ENCODE measurements around the gene KHDC4.
"Not testable (repeated sequence)": the region's sequence is repeated elsewhere in the genome, so short reads cannot be mapped to it uniquely, and the experiment has no call there.

Gene KHDC4

GRCh38 chr1:155913969-155914757 lies 20.1 kb downstream of the KHDC4 start:
- no peak overlapping the region for H3K4me3 ChIP-seq (ENCODE audit: low read length)
- no peak for TF ChIP-seq ZNF274 (IDR thresholded peaks at IDR 0.05; ENCODE audit: low read depth, low read length)

DNA sequence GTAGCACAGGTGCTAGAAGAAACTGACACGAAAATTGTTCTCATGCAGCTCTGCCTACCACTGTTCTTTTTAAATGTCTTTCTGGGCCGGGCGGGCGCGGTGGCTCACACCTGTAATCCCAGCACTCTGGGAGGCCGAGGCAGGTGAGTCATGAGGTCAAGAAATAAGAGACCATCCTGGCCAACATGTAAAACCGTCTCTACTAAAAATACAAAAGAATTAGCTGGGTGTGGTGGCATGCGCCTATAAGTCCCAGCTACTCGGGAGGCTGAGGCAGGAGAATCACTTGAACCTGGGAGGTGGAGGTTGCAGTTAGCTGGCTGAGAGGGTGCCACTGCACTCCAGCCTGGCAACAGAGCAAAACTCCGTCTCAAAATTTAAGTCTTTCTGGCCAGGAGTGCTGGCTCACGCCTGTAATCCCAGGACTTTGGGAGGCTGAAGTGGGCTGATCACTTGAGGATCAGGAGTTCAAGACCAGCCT lies 22.1 kb downstream of the KHDC4 start:
- H3K4me3 ChIP-seq (ENCODE audit: low read length): no peak overlapping the region

GRCh38 chr1:155911156-155912055 lies 22.8 kb downstream of the KHDC4 start, which contains the start of gene RIT1:
TSS of gene RIT1 (minus strand) at chr1:155911349. CDS start at chr1:155910761, 588 bp downstream.
- H3K4me3 ChIP-seq (ENCODE audit: low read length): peak within 1 kb of the TSS; percentile 91
- TF ChIP-seq ZNF274 (IDR thresholded peaks at IDR 0.05; ENCODE audit: low read depth, low read length): no peak

More for the DNA sequence above, 22.1 kb downstream of the KHDC4 start:
- TF ChIP-seq ZNF274 (IDR thresholded peaks at IDR 0.05; ENCODE audit: low read depth, low read length): no peak

DNA sequence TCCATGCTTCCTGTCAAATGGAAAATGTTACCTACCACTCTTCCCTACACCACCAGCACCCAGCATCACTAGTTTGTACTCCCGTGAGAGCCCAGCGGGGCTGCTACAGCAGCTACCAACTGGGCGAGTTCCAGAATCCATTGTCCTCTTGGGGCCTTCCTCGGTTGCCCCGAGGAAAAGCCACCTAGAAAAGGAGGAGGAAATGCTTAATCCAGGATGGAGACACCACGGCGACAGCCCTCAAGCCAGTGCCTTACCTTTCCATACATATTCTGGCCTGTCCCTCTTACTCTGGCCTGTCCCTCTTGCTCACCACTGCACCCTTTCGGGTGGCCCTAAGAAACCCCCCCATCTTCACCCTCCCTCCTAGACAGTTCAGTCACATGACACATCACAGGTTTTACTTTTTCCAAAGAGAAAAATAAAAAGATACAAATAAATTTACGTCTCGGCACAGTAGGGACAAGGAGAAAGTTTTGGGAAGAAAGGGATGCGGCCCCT lies 23.5 kb downstream of the KHDC4 start:
- no peak for TF ChIP-seq ZNF274 (IDR thresholded peaks at IDR 0.05; ENCODE audit: low read depth, low read length)
- H3K4me3 ChIP-seq (ENCODE audit: low read length): peak overlapping the region; percentile 91

DNA sequence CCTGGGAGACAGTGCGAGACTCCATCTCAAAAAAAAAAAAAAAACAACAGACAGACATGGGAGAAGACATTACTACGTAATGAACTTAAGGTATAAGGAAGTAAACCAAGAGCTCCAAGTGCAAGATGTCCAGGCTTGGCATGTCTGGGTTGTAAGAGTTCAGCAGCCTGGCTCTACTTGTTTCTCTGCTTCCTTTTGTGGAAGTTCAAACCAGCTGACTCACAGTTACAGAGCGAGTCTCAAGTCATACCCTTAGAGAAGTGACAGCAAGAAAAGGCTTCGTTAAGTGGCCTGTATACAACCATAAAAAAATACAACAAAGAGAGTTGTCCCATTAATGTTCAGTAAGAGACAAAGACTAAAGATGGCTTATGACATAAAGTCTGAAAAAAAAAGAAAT lies 24.3 kb downstream of the KHDC4 start:
- TF ChIP-seq ZNF274 (IDR thresholded peaks at IDR 0.05; ENCODE audit: low read depth, low read length): no peak
- peak overlapping the region; percentile 91 for H3K4me3 ChIP-seq (ENCODE audit: low read length)

- TF ChIP-seq ZNF274 (IDR thresholded peaks at IDR 0.05; ENCODE audit: low read depth, low read length): no peak
- H3K4me3 ChIP-seq (ENCODE audit: low read length): no peak overlapping the region
Observed at GRCh38 chr1:155904261-155904660, 30.0 kb downstream of the KHDC4 start.

DNA sequence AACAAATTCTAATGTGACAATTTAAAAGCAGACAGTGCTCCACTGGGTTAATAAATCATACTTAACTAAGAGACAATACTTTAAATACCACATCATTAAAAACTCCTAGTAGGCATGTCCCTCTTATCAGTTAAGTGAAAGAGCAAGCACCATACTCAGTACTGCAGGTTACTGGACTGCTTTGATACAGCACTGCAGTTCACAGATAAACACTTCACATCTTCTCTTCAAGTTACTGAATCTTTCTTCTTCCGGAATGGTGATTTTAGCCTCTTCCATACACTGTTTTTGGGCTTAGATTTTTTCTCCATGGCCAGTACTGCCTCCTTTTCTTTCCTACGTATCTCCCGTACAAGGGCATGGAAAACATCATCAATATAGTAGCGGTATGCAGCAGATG lies 34.1 kb downstream of the KHDC4 start:
- H3K4me3 ChIP-seq (ENCODE audit: low read length): no peak overlapping the region
- TF ChIP-seq ZNF274 (IDR thresholded peaks at IDR 0.05; ENCODE audit: low read depth, low read length): no peak

DNA sequence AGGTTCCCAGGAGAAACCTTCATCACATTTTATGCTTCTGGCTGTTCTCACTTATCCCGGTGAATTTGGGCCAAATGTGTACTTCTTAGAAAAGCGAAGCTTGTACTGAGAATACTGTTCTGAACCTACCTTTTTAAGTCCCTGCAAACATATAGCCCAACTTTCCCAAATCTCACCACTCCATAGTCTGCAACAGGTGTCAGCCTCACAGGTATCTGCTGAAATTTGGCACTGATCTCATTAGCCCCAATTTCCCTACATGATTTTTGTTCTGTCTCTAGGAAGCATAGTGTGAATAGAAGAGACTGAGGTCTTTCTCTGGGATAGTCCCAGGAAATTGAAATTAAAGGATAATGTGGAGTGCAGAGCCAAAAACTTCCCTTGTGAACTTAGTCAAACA lies 34.5 kb downstream of the KHDC4 start:
- TF ChIP-seq ZNF274 (IDR thresholded peaks at IDR 0.05; ENCODE audit: low read depth, low read length): no peak
- no peak overlapping the region for H3K4me3 ChIP-seq (ENCODE audit: low read length)

- no peak for TF ChIP-seq ZNF274 (IDR thresholded peaks at IDR 0.05; ENCODE audit: low read depth, low read length)
- H3K4me3 ChIP-seq (ENCODE audit: low read length): no peak overlapping the region
Observed at GRCh38 chr1:155898888-155899287, 35.3 kb downstream of the KHDC4 start.

- no peak overlapping the region for H3K4me3 ChIP-seq (ENCODE audit: low read length)
- no peak for TF ChIP-seq ZNF274 (IDR thresholded peaks at IDR 0.05; ENCODE audit: low read depth, low read length)
Observed at GRCh38 chr1:155897746-155898145, 36.5 kb downstream of the KHDC4 start.

DNA sequence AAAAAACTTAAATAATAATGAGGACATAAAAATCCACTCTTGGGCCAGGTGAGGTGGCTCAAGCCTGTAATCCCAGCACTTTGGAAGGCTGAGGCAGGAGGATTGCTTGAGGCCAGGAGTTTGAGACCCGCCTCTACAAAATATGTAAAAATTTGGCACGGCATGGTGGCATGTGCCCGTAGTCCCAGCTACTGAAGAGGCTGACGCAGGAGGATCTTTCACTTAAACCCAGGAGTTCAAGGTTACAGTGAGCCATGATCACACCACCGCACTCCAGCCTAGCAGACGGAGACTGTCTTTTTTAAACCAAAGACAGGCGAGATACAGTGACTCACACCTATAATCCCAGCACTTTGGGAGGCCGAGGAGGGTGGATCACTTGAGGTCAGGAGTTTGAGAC lies 37.7 kb downstream of the KHDC4 start:
- not testable (repeated sequence) for H3K4me3 ChIP-seq (ENCODE audit: low read length)

DNA sequence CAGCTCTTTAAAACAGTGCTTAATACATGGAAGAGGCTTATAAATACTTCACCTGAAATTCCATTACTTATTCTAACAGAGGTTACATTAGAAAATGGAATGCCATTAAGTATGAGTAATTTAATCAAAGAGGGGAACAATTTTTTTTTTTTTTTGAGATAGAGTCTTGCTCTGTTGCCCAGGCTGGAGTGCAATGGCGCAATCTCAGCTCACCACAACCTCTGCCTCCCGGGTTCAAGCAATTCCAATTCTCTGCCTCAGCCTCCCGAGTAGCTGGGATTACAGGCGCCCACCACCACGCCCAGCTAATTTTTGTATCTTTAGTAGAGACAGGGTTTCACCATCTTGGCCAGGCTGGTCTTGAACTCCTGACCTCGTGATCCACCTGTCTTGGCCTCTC lies 38.6 kb downstream of the KHDC4 start:
- H3K4me3 ChIP-seq (ENCODE audit: low read length): not testable (repeated sequence)

GRCh38 chr1:155893389-155894142 lies 40.6 kb downstream of the KHDC4 start:
- no peak overlapping the region for H3K4me3 ChIP-seq (ENCODE audit: low read length)
- TF ChIP-seq ZNF274 (IDR thresholded peaks at IDR 0.05; ENCODE audit: low read depth, low read length): no peak

DNA sequence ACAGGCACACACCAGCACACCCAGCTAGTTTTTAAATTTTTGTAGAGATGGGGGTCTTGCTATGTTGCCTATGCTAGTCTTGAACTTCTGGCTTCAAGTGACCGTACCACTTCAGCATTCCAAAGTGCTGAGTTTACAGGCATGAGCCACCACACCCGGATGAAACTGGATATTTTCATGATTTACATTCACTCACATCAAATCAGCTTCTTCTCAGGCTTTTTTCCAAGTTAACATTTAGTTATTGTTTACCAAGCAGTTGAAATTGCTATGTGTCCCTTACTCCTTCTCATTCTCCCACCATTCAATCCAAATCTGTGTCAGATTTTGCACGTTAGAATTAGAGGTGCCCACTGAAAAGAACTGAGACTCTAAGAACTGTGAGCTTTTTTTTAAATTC lies 41.4 kb downstream of the KHDC4 start:
- TF ChIP-seq ZNF274 (IDR thresholded peaks at IDR 0.05; ENCODE audit: low read depth, low read length): no peak
- no peak overlapping the region for H3K4me3 ChIP-seq (ENCODE audit: low read length)

Data from GM08714 (cell line).